Measurements from ENCODE around the gene FBXW8. TPM values are rescaled to one million over a fixed set of nuclear protein-coding genes. Genes with fewer than 3 reads are reported as not detected.

Gene FBXW8
- total RNA-seq, 2 experiments from 2014 or later = 7.0 to 8.5 TPM

- no peak for ATAC-seq
- Mint-ChIP-seq H3K27me3 (no peaks in the 10 kb centered on the region), H3K4me1 (ENCODE audit: low read depth) (peaks cover 3% of the 10 kb centered on the region), H3K4me3 (no peak overlapping the region), H3K36me3 (ENCODE audit: low read depth) (no peaks in the 10 kb centered on the region), H3K9me3 (no peaks in the 10 kb centered on the region), H3K27ac (no peak overlapping the region)
- intact Hi-C loops (cut with micrococcal nuclease) = no loop called here
- DNase-seq = no peak
- TF ChIP-seq, protein P1, sequence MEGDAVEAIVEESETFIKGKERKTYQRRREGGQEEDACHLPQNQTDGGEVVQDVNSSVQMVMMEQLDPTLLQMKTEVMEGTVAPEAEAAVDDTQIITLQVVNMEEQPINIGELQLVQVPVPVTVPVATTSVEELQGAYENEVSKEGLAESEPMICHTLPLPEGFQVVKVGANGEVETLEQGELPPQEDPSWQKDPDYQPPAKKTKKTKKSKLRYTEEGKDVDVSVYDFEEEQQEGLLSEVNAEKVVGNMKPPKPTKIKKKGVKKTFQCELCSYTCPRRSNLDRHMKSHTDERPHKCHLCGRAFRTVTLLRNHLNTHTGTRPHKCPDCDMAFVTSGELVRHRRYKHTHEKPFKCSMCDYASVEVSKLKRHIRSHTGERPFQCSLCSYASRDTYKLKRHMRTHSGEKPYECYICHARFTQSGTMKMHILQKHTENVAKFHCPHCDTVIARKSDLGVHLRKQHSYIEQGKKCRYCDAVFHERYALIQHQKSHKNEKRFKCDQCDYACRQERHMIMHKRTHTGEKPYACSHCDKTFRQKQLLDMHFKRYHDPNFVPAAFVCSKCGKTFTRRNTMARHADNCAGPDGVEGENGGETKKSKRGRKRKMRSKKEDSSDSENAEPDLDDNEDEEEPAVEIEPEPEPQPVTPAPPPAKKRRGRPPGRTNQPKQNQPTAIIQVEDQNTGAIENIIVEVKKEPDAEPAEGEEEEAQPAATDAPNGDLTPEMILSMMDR (IDR thresholded peaks at IDR 0.05) = no peak
- CTCF ChIA-PET = interaction anchor here (1.0 to 1.5 kb wide), 2 partner anchors 21 to 73 kb away, joined by 3 to 4 read pairs; no protein-coding TSS in a partner anchor
- POLR2A ChIA-PET = interaction anchor here (0.6 kb wide), 1 partner anchor 868 kb away, joined by 3 read pairs; no protein-coding TSS in a partner anchor
Observed at GRCh38 chr12:117046861-117047530, 136.2 kb downstream of the FBXW8 start.

DNA sequence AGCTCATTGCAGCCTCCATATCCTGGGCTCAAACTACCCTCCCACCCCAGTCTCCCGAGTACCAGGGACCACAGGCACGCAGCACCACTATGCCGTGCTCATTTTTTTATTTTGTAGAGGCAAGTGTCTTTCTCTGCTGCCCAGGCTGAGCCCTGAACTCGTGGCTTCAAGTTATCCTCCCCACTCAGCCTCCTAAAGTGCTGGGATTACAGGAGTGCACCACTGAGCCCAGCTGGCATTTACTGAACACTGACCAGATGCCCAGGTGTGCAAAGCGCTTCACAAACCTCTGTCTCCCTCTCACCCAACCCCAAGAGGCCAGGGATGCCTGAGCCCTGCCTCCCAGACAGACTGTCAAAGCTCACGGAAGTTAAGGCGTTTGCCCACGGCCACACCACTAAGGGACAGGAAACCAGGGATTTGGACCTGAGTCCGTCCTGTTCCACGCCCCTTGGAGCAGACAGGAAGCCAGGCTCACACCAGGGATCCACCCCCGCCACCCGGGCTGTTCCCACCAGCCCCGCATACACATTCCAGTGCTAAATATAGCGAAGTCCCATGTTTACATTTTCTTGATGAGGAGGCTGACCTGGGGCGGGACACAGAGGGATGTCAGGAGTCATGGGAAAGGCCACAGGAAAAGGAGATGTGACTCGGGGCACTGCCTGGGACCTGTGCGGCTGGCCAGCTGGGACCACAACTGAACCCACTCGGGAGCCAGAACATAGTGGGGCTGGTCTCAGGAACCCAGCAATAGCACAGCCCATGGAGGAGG is 137.2 kb downstream of the FBXW8 start:
- H3K4me1 Mint-ChIP-seq (ENCODE audit: low read depth) = peaks cover 3% of the 10 kb centered on the region
- no peak overlapping the region for H3K4me3 Mint-ChIP-seq
- TF ChIP-seq, protein P1 (IDR thresholded peaks at IDR 0.05) = no peak
- H3K27me3 Mint-ChIP-seq = no peaks in the 10 kb centered on the region
- no peaks in the 10 kb centered on the region for H3K36me3 Mint-ChIP-seq (ENCODE audit: low read depth)
- intact Hi-C loops (cut with micrococcal nuclease) = no loop called here
- no peak for DNase-seq
- no peak overlapping the region for H3K27ac Mint-ChIP-seq
- no peak for ATAC-seq
- H3K9me3 Mint-ChIP-seq = no peaks in the 10 kb centered on the region
- CTCF ChIA-PET = no interaction called here
- POLR2A ChIA-PET = interaction anchor here (0.6 kb wide), 1 partner anchor 869 kb away, joined by 3 read pairs; no protein-coding TSS in a partner anchor

GRCh38 chr12:117048585-117048904 is 137.8 kb downstream of the FBXW8 start:
- peaks cover 3% of the 10 kb centered on the region for H3K4me1 Mint-ChIP-seq (ENCODE audit: low read depth)
- no peaks in the 10 kb centered on the region for H3K27me3 Mint-ChIP-seq
- DNase-seq = no peak
- H3K36me3 Mint-ChIP-seq (ENCODE audit: low read depth) = no peaks in the 10 kb centered on the region
- CTCF ChIA-PET = no interaction called here
- H3K9me3 Mint-ChIP-seq = no peaks in the 10 kb centered on the region
- no peak for ATAC-seq
- intact Hi-C loops (cut with micrococcal nuclease) = no loop called here
- POLR2A ChIA-PET = no interaction called here
- H3K4me3 Mint-ChIP-seq = no peak overlapping the region
- no peak overlapping the region for H3K27ac Mint-ChIP-seq
- TF ChIP-seq, protein P1 (IDR thresholded peaks at IDR 0.05) = no peak

DNA sequence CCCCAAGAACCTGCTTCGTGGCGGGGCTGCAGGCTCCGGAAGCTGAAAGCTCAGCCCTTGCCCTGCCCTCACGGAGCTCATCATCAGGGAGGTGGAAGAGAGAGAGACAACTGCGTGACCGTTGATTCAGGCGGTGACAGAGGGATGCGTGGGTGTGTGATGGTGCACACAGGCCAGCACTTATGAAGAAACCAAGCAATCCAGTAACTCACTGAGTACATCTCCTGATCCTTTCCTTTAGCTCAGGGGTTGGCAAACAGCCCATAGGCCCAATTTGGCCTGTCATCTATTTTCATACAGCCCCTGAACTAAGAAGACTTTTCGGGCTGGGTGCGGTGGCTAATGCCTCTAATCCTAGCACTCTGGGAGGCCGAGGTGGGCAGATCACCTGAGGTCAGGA is 138.5 kb downstream of the FBXW8 start:
- Mint-ChIP-seq H3K4me3 (no peak overlapping the region), H3K4me1 (ENCODE audit: low read depth) (peaks cover 3% of the 10 kb centered on the region), H3K9me3 (no peaks in the 10 kb centered on the region), H3K36me3 (ENCODE audit: low read depth) (no peaks in the 10 kb centered on the region), H3K27ac (no peak overlapping the region), H3K27me3 (no peaks in the 10 kb centered on the region)
- intact Hi-C loops (cut with micrococcal nuclease) = no loop called here
- ATAC-seq = no peak
- no peak for DNase-seq
- TF ChIP-seq, protein P1 (IDR thresholded peaks at IDR 0.05) = no peak
- ChIA-PET CTCF (no interaction called here), POLR2A (no interaction called here)

DNA sequence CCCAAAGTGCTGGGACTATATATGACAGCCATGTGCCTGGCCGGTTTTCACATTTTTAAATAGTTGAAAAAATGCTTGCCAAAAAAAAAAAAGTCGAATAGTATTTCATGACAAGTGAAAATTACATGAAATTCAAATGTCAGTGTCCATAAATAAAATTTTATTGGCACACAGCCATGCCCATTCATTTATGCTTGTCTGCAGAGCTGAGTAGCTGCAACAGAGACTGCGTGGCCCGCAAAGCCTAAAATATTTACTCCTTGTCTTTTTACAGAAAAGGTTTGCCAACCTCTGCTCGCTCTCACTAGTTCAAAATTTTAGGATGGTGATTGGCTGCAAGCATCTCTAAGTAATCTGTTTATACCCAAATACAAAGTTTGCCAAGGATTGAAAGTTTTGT is 139.3 kb downstream of the FBXW8 start:
- CTCF ChIA-PET = interaction anchor here (0.9 kb wide), 1 partner anchor 41 kb away, joined by 3 read pairs; no protein-coding TSS in a partner anchor
- Mint-ChIP-seq H3K9me3 (no peaks in the 10 kb centered on the region), H3K36me3 (ENCODE audit: low read depth) (no peaks in the 10 kb centered on the region), H3K4me1 (ENCODE audit: low read depth) (peaks cover 3% of the 10 kb centered on the region), H3K4me3 (no peak overlapping the region), H3K27me3 (no peaks in the 10 kb centered on the region), H3K27ac (no peak overlapping the region)
- TF ChIP-seq, protein P1 (IDR thresholded peaks at IDR 0.05) = no peak
- POLR2A ChIA-PET = no interaction called here
- intact Hi-C loops (cut with micrococcal nuclease) = no loop called here
- no peak for DNase-seq
- no peak for ATAC-seq
